H9 (cell line): ENCODE data around the gene SPOCK3. TPM values are rescaled to one million over a fixed set of nuclear protein-coding genes. Genes with fewer than 3 reads are reported as not detected.

Source experiments
- DNase-seq: peaks from one replicate; pipeline ENCODE4 v3.0.0-alpha.2; 2017
- H2AFZ ChIP-seq: one replicate; pipeline ENCODE4 v1.6.1; 2013; ENCODE audit warnings: mild to moderate bottlenecking, low read length, control low read depth, moderate library complexity
- H2AK5ac ChIP-seq: 2 replicates; pipeline ENCODE4 v1.6.1; 2013; ENCODE audit warnings: low read length, control low read depth, mixed read lengths; ENCODE audit not compliant: insufficient read length
- H2BK120ac ChIP-seq: one replicate; pipeline ENCODE4 v1.6.1; 2013; ENCODE audit warnings: low read depth, mild to moderate bottlenecking, low read length, control low read depth, inconsistent platforms; ENCODE audit not compliant: poor library complexity, severe bottlenecking
- H2BK12ac ChIP-seq: 2 replicates; pipeline ENCODE4 v1.6.1; 2013; ENCODE audit warnings: low read length, control low read depth, mixed read lengths, low read depth; ENCODE audit not compliant: insufficient read length
- H2BK15ac ChIP-seq: 2 replicates; pipeline ENCODE4 v1.6.1; 2013; ENCODE audit warnings: low read depth, low read length, control low read depth
- H2BK20ac ChIP-seq: one replicate; pipeline ENCODE4 v1.6.1; 2013; ENCODE audit warnings: low read depth, mild to moderate bottlenecking, low read length, control low read depth, inconsistent platforms; ENCODE audit not compliant: poor library complexity, severe bottlenecking
- H2BK5ac ChIP-seq: 2 replicates; pipeline ENCODE4 v1.6.1; 2013; ENCODE audit warnings: low read length, control low read depth, mixed read lengths; ENCODE audit not compliant: insufficient read length
- H3K14ac ChIP-seq: 2 replicates; pipeline ENCODE4 v1.6.1; 2013; ENCODE audit warnings: low read length, control low read depth; ENCODE audit not compliant: insufficient read depth
- H3K18ac ChIP-seq: 2 replicates; pipeline ENCODE4 v1.6.1; 2013; ENCODE audit warnings: low read depth, mild to moderate bottlenecking, mixed read lengths, low read length, control low read depth; ENCODE audit not compliant: insufficient read length
- H3K23ac ChIP-seq: 2 replicates; pipeline ENCODE4 v1.6.1; 2013; ENCODE audit warnings: low read length, control low read depth, mixed read lengths, low read depth; ENCODE audit not compliant: insufficient read length
- H3K23me2 ChIP-seq: 2 replicates; pipeline ENCODE4 v1.6.1; 2013; ENCODE audit warnings: low read depth, mild to moderate bottlenecking, mixed read lengths, low read length, control low read depth; ENCODE audit not compliant: insufficient read length, poor library complexity, severe bottlenecking
- H3K27ac ChIP-seq: 2 replicates; pipeline ENCODE4 v1.5.1; 2013; ENCODE audit warnings: low read length, control low read depth, mixed read lengths, low read depth; ENCODE audit not compliant: insufficient read length
- H3K27me3 ChIP-seq: 2 replicates; pipeline ENCODE4 v1.6.1; 2013; ENCODE audit warnings: low read length, control low read depth, inconsistent platforms; ENCODE audit not compliant: insufficient read depth
- H3K4ac ChIP-seq: 2 replicates; pipeline ENCODE4 v1.6.1; 2013; ENCODE audit warnings: low read depth, mild to moderate bottlenecking, control low read depth, inconsistent platforms, low read length, moderate library complexity
- H3K4me1 ChIP-seq: 2 replicates; pipeline ENCODE4 v1.6.1; 2013; ENCODE audit warnings: low read length, control low read depth, inconsistent platforms; ENCODE audit not compliant: insufficient read depth
- H3K4me2 ChIP-seq: 2 replicates; pipeline ENCODE4 v1.6.1; 2013; ENCODE audit warnings: low read length, control low read depth, mixed read lengths; ENCODE audit not compliant: insufficient read length, insufficient read depth
- H3K56ac ChIP-seq: 2 replicates; pipeline ENCODE4 v1.6.1; 2013; ENCODE audit warnings: low read depth, mild to moderate bottlenecking, mixed read lengths, low read length, control low read depth; ENCODE audit not compliant: insufficient read length
- H3K79me1 ChIP-seq: 2 replicates; pipeline ENCODE4 v1.6.1; 2013; ENCODE audit warnings: low read depth, mild to moderate bottlenecking, moderate library complexity, low read length, control low read depth, inconsistent platforms; ENCODE audit not compliant: insufficient read depth, poor library complexity, severe bottlenecking
- H3K79me2 ChIP-seq: 2 replicates; pipeline ENCODE4 v1.6.1; 2013; ENCODE audit warnings: low read length, control low read depth, inconsistent platforms; ENCODE audit not compliant: insufficient read depth
- H3K9ac ChIP-seq: 2 replicates; pipeline ENCODE4 v1.6.1; 2013; ENCODE audit warnings: low read length, control low read depth, mixed read lengths; ENCODE audit not compliant: insufficient read length; ENCODE audit errors: extremely low read depth
- H3K9me3 ChIP-seq: one replicate; pipeline ENCODE4 v1.6.1; 2013; ENCODE audit warnings: low read depth, low read length, inconsistent platforms; ENCODE audit not compliant: control insufficient read depth
- H3T11ph ChIP-seq: one replicate; pipeline ENCODE4 v1.6.1; 2013; ENCODE audit warnings: mild to moderate bottlenecking, low read length, control low read depth, inconsistent platforms
- H4K20me1 ChIP-seq: one replicate; pipeline ENCODE4 v1.6.1; 2013; ENCODE audit not compliant: control insufficient read depth, insufficient read length, insufficient read depth
- H4K5ac ChIP-seq: 2 replicates; pipeline ENCODE4 v1.6.1; 2013; ENCODE audit warnings: low read depth, mild to moderate bottlenecking, mixed read lengths, low read length, control low read depth; ENCODE audit not compliant: insufficient read length
- H4K8ac ChIP-seq: replicated peaks from 2 replicates; pipeline ENCODE4 v1.6.1; 2013; ENCODE audit warnings: low read length, control low read depth, mixed read lengths, low read depth; ENCODE audit not compliant: insufficient read length
- H4K91ac ChIP-seq: 2 replicates; pipeline ENCODE4 v1.6.1; 2013; ENCODE audit warnings: low read depth, mild to moderate bottlenecking, moderate library complexity, mixed read lengths, low read length, control low read depth; ENCODE audit not compliant: insufficient read length
- H3K27ac Mint-ChIP-seq, 3 experiments: 2 replicates in 2 of 3; 3 replicates in 1 of 3; pipeline ENCODE4 v1.8.0; 2020 to 2021; ENCODE audit warnings: mixed read lengths in 3 of 3, mild to moderate bottlenecking in 1 of 3, moderate library complexity in 1 of 3
- H3K27me3 Mint-ChIP-seq: 2 replicates; pipeline ENCODE4 v1.8.0; 2021; ENCODE audit warnings: low read depth, mild to moderate bottlenecking, moderate library complexity, mixed read lengths
- H3K36me3 Mint-ChIP-seq, 3 experiments: 2 replicates in 2 of 3; 3 replicates in 1 of 3; pipeline ENCODE4 v1.8.0; 2020 to 2021; ENCODE audit warnings: low read depth in 3 of 3, mixed read lengths in 3 of 3; ENCODE audit not compliant: insufficient read depth in 1 of 3
- H3K4me1 Mint-ChIP-seq, 2 experiments: 2 replicates each; pipeline ENCODE4 v1.8.0; 2020; ENCODE audit warnings: mixed read lengths in 2 of 2
- H3K4me3 Mint-ChIP-seq, 2 experiments: 2 replicates in 1 of 2; 3 replicates in 1 of 2; pipeline ENCODE4 v1.8.0; 2020 to 2021; ENCODE audit warnings: mild to moderate bottlenecking in 2 of 2, mixed read lengths in 2 of 2, moderate library complexity in 1 of 2
- H3K9me3 Mint-ChIP-seq, 2 experiments: 2 replicates in 1 of 2; 3 replicates in 1 of 2; pipeline ENCODE4 v1.8.0; 2020; ENCODE audit warnings: mild to moderate bottlenecking in 2 of 2, mixed read lengths in 2 of 2, moderate library complexity in 1 of 2
- CTCF ChIP-seq: fragments of 200-600 bp; sonication (generic); conservative IDR thresholded peaks from 3 replicates; pipeline ENCODE4 v1.8.0; 2021; ENCODE audit warnings: antibody characterized with exemption, mild to moderate bottlenecking
- WGBS: extraction: QIAGEN DNeasy Blood & Tissue Kit; methylation state at CpG from one replicate; pipeline ENCODE4 v1.1.7; 2013; ENCODE audit warnings: missing lambda C conversion rate, low lambda C conversion rate, mixed read lengths; ENCODE audit not compliant: insufficient read length; ENCODE audit errors: extremely low coverage; 5-methylcytosine and 5-hydroxymethylcytosine counted together
- total RNA-seq: library from RNA; stranded (reverse); gene quantifications from 2 replicates; pipeline ENCODE4 v1.2.1, GENCODE V29; 2021

SPOCK3 gene
- total RNA-seq, 1 experiment from 2014 or later = 0.28 TPM

GRCh38 chr4:167101035-167101434 lies 133.3 kb downstream of the SPOCK3 start:
- Histone ChIP-seq H4K20me1 (no peaks in the 10 kb centered on the region), H3K4me1 (no peaks in the 10 kb centered on the region), H2AK5ac (no peak overlapping the region), H3K4ac (no peak overlapping the region), H3K9ac (no peak overlapping the region), H2BK20ac (no peak overlapping the region), H4K91ac (no peak overlapping the region), H4K5ac (no peak overlapping the region), H4K8ac (no peak overlapping the region), H3K14ac (no peak overlapping the region), H3K79me1 (no peaks in the 10 kb centered on the region), H3K23me2 (no peaks in the 10 kb centered on the region), H3K4me2 (no peak overlapping the region), H2BK5ac (no peak overlapping the region), H3K79me2 (no peaks in the 10 kb centered on the region), H2BK12ac (no peak overlapping the region), H3K56ac (no peak overlapping the region), H2BK15ac (no peak overlapping the region), H3K18ac (no peak overlapping the region), H3K27ac (no peak overlapping the region), H3K27me3 (no peaks in the 10 kb centered on the region), H3K9me3 (no peaks in the 10 kb centered on the region), H2AFZ (no peak overlapping the region), H3K23ac (no peak overlapping the region), H2BK120ac (no peak overlapping the region), H3T11ph (no peak overlapping the region)
- WGBS = no CpG with 5 or more reads among the region's 2 CpGs
- peaks cover 3% of the 10 kb centered on the region in 2 experiments; a peak in 1 of 4 replicates for H3K4me1 Mint-ChIP-seq
- TF ChIP-seq CTCF = no peak
- no peaks in the 10 kb centered on the region for H3K27me3 Mint-ChIP-seq
- DNase-seq = no peak
- H3K4me3 Mint-ChIP-seq = no peak overlapping the region
- no peak overlapping the region for H3K27ac Mint-ChIP-seq
- H3K36me3 Mint-ChIP-seq = no peaks in the 10 kb centered on the region
- H3K9me3 Mint-ChIP-seq = no peaks in the 10 kb centered on the region
